ENCODE results near the gene SALL2.

GRCh38 chr14:21509432-21510143 is 16.6 kb downstream of the SALL2 start:
- TF ChIP-seq EGR1 (IDR thresholded peaks at IDR 0.05) (no peak), EP300 (IDR thresholded peaks at IDR 0.05; ENCODE audit: borderline replicate concordance) (no peak), YY1 (IDR thresholded peaks at IDR 0.05; ENCODE audit: low read depth) (no peak), USF1 (IDR thresholded peaks at IDR 0.05) (no peak), FOXM1 (IDR thresholded peaks at IDR 0.05; ENCODE audit: borderline replicate concordance, low read depth) (no peak), CEBPB (IDR thresholded peaks at IDR 0.05) (no peak), MAX (IDR thresholded peaks at IDR 0.05) (no peak), RAD21 (IDR thresholded peaks at IDR 0.05; ENCODE audit: low read depth) (no peak), CREB1 (IDR thresholded peaks at IDR 0.05; ENCODE audit: low read depth) (no peak), REST (IDR thresholded peaks at IDR 0.05; ENCODE audit: low read depth) (no peak)

Measured in Ishikawa (cell line).